ENCODE measurements around the gene THSD4. TPM values are rescaled to one million over a fixed set of nuclear protein-coding genes. Genes with fewer than 3 reads are reported as not detected.
"Not testable (repeated sequence)": the region's sequence is repeated elsewhere in the genome, so short reads cannot be mapped to it uniquely, and the experiment has no call there.

THSD4 gene
- total RNA-seq, 1 donor from 2014 or later = 80.7 TPM

GRCh38 chr15:71203586-71204474, 88.6 kb downstream of the THSD4 start:
- intact Hi-C loops (cut with micrococcal nuclease) = no loop called here
- no peak for ATAC-seq
- no peak for DNase-seq

DNA sequence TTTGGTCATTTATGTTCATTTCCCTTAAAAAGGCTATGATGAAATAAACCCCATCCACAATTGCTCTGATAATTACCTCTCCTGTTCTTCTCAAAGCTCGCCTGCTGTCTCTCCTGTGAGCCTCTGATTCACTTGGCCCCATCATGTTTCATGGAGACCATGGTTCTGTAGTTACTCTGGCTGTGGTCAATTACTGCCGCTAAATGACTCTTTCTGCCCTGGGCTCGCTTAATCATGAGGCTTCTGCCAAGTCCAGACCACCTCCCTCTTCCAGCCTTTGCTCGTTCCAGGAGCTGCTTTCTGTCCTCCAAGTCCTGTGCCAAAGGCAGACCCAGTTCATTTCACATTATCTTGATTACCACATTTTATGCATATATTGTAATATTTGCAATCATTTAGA, 91.9 kb downstream of the THSD4 start:
- intact Hi-C loops (cut with micrococcal nuclease) = no loop called here
- DNase-seq = no peak
- no peak for ATAC-seq

- intact Hi-C loops (cut with micrococcal nuclease) = no loop called here
- no peak for DNase-seq
- ATAC-seq = no peak
Observed at GRCh38 chr15:71212146-71212545, 96.9 kb downstream of the THSD4 start.

- intact Hi-C loops (cut with micrococcal nuclease); DNase-seq; ATAC-seq: not testable (repeated sequence)
Observed at GRCh38 chr15:71213943-71214342, 98.7 kb downstream of the THSD4 start.

DNA sequence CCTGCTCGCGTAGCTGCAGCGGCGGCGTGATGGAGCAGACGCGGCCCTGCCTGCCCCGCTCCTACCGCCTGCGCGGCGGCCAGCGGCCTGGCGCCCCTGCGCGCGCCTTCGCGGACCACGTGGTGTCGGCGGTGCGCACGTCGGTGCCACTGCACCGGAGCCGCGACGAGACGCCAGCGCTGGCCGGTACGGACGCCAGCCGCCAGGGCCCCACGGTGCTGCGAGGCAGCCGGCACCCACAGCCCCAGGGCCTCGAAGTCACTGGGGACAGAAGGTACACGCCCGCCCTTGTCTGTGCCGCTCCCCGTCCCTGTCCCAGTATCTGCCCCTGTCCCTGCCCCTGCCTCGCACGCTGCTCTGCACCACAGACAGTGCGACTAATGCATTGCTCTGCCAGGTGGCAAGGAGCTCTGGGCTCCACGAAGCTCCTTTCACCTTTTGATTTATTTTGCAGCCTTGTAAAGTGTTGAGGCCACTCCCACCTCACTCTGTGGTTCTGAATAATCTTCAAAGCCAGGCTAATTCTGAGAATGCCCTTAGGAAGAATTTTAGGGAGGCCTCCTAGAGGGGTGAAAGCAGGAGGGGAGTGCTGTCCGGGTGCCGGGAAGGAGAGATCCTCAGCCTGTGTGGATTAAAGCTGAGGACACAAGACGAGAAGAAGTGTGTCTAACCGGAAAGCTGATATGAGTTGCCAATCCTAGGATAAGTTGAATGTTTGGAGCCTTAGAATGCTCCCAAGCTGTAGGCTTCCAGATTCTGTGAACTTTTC, 100.0 kb downstream of the THSD4 start:
- ATAC-seq (no peak), DNase-seq (no peak)
- intact Hi-C loops (cut with micrococcal nuclease) = no loop called here

GRCh38 chr15:71218272-71218805, 103.1 kb downstream of the THSD4 start:
- ATAC-seq = peak; percentile 46
- intact Hi-C loops (cut with micrococcal nuclease) = no loop called here
- DNase-seq = no peak

DNA sequence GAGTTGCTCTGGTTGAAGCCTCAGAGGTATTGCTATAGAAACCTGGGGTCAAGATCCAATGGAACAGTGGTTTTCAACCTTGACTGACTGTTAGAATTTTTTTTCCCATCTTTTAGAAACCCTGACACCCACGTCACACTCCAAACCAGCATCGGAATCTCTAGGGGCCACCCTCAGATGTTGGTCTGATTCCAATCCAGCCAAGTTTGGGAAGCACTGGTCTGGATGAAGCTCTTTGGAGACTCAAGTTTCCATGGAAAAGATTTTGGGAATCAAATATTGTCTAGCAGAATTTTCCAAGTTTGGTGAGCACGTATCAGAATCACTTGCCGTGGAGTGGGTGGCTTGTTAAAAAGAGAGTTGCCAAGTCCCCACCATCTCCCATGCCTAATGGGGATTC, 103.8 kb downstream of the THSD4 start:
- peak; percentile 42 for ATAC-seq
- intact Hi-C loops (cut with micrococcal nuclease) = no loop called here
- no peak for DNase-seq

DNA sequence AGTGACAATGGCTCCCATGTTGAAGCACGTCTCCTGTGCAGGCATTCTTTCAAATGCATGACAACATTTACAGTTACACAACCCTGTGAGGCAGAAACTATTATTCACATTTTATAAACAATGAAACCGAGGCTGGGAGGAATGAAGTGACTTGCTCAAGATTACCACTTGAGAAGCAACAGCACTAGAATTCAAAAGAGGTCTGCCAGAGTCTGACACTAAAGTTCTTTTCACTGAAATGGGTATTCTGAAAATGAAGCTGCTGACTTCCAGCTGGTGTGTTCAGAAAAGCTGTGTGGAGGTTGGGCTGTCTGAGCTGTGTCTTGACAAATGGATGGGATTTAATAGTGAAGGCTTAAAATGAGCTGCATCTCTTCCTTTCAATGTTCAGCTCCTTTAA, 104.4 kb downstream of the THSD4 start:
- DNase-seq (no peak), ATAC-seq (peak; percentile 46)
- intact Hi-C loops (cut with micrococcal nuclease) = no loop called here

- DNase-seq (no peak), ATAC-seq (no peak)
- intact Hi-C loops (cut with micrococcal nuclease) = no loop called here
Observed at GRCh38 chr15:71220828-71221227, 105.6 kb downstream of the THSD4 start.

- intact Hi-C loops (cut with micrococcal nuclease) = no loop called here
- ATAC-seq = no peak
Observed at GRCh38 chr15:71221417-71221816, 106.1 kb downstream of the THSD4 start.

GRCh38 chr15:71223516-71223915, 108.2 kb downstream of the THSD4 start:
- no peak for DNase-seq
- no peak for ATAC-seq
- intact Hi-C loops (cut with micrococcal nuclease) = no loop called here

More at GRCh38 chr15:71221417-71221816, 106.1 kb downstream of the THSD4 start:
- DNase-seq = no peak

DNA sequence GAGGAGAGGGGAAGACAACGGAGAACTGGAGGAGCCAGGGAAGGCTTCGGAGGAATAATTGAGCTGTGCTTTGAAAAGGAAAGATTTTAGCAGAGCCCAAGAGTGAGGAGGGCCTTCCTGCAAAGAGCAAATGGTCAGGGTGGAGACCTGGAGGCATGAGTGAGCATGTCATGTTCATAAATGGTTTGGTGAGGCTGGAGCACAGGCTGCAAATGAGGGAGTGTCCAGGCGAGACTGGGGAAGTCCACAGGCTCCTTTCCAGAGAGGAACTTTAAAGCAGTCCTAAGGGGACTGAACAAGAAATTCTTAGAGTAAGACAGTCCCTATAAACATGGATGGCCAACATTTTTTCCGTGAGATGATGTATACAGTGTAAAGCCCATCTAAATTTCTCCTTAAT, 108.8 kb downstream of the THSD4 start:
- intact Hi-C loops (cut with micrococcal nuclease) = no loop called here
- no peak for ATAC-seq
- no peak for DNase-seq

DNA sequence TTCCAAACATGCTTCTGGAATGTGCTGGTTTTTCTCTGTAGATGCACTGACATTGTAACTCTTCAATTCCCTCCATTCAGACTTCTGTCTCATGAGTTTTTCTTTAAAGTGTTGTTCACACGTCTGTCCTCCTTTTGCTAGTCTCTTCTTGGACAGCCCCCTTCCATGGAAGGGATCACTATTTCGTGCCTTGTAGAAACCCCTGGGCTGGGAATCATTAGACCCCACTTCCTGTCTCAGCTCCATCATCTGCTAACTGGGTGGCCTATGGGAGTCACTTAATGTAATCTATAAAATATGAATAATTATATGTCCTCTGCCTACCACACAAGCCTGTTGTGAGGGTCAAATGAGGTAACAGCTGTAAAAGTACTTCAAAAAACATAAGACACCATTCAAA, 110.6 kb downstream of the THSD4 start:
- intact Hi-C loops (cut with micrococcal nuclease) = no loop called here
- ATAC-seq = no peak
- no peak for DNase-seq

DNA sequence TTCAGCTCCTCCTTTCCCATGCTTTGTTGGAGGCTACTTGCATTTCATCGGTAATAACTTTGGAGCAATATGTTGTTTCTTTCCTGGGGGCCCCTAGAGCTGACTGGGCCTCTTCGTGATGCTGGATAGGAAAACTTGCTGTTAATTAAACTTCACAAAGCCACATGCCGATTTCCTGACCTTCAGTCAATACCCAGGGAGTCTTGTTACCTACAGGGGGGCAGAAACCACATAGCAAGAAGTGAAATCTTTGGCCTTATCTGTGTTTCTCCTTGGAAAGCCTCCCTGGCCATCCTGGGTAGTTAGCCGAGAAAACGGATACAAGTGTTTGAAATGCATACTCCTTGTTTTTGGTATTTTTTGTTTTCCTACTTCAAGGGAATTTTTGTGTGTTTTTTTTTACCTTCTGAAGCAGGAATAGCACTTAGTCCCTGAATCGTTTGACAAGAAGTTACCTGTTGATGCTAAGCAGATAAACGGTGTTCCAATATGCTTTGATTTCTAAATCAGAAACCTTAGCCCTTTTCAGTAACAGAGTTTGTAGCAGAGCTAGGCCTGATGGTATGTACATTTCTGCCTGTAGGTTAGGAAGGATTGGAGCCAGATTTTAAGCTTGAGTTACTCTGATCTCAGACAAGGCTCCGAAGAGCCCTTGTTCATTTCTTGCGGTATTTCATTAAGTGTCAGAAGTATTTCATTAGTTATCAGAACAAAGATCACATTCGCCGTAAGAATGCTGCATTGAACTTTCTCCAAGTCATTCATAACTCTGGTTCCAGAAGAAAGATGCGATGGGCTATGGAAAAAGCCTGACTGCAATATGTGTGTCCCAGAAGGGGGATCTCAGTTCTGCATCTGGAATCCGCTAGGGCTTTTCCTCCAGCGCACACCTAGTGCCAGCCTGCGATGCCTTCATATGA, 111.5 kb downstream of the THSD4 start:
- ATAC-seq = no peak
- DNase-seq = no peak
- intact Hi-C loops (cut with micrococcal nuclease) = no loop called here

- intact Hi-C loops (cut with micrococcal nuclease) = no loop called here
- ATAC-seq = no peak
Observed at GRCh38 chr15:71228403-71228802, 113.1 kb downstream of the THSD4 start.

DNA sequence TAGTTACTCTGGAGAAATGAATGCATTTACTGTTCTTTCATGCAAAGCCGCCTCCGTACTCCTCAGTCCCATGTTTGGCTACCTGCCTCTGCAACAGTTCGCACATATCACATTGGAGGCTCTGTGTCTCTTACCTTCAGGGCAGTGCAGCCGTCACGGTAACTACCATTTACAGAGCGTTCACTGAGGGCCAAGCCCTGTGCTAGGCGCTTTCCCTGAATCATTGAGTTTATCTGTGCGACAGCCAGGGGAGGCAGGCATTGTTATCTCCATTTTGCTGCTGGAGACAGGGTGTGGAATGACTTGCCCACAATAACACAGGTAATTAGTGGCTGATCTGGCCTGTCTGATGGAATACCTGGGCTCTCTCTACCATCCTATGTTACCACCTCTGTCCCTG, 115.0 kb downstream of the THSD4 start:
- ATAC-seq = no peak
- intact Hi-C loops (cut with micrococcal nuclease) = no loop called here
- DNase-seq = no peak

More at GRCh38 chr15:71228403-71228802, 113.1 kb downstream of the THSD4 start:
- no peak for DNase-seq

DNA sequence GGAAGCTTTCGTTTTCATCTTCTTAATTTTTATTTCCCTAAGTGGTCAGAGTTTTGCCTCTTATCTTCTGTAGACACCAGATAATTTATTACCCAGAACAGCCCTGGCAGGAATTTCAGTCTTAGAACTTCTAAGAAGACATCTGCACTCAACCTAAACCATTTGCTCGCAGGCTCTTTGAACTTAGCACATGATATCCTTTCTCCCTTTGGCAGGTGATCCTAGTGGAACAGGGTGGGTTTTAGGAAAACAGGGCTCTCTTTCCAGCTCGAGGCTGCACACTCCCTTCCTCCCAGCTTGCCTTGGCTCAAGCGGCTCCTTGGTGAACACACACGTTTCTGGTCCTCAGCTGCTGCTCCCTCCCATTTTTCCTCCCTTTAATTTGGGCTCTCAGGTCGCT, 116.5 kb downstream of the THSD4 start:
- ATAC-seq (peak; percentile 7), DNase-seq (no peak)
- intact Hi-C loops (cut with micrococcal nuclease) = no loop called here

- ATAC-seq (no peak), DNase-seq (no peak)
- intact Hi-C loops (cut with micrococcal nuclease) = no loop called here
Observed at GRCh38 chr15:71232411-71232810, 117.1 kb downstream of the THSD4 start.

Data from left ventricle myocardium superior (tissue), 1 donor.